Heart left ventricle (tissue), 13 donors: ENCODE data around the gene FBXO36.

Source experiments
- POLR2A ChIP-seq, 2 donors: fragments of 450-650 bp; IDR thresholded peaks; one replicate each; pipeline ENCODE4 v1.6.1; 2017; ENCODE audit warnings: antibody characterized with exemption in 2 of 2, mild to moderate bottlenecking in 2 of 2, moderate library complexity in 2 of 2
- TF ChIP-seq, protein P1 (sequence below), 12 donors: fragments of 200-600 bp; sonication (generic) in 4 of 12; IDR thresholded peaks; one replicate each; pipeline versions ENCODE4 v1.5.0 to v1.8.0; 2018 to 2022; ENCODE audit warnings: antibody characterized with exemption in 12 of 12, mild to moderate bottlenecking in 5 of 12
- donor health status: ischemic (EF 13 %, LVEDD 7.1; RV severe dilation, severe dysfunction).
- donor health status: DM: no; HTN: yes; CAD: no.
- donor health status: DM: no; HTN: no; CAD: no.
- donor health status: ischemic (EF 25% LVEDD 6.9; RV normal size, moderate dysfunction).
- donor health status: ischemic (EF 25% LVEDD 5.7; RV mildly dilated, moderate dysfunction).
- donor health status: ischemic (EF 35%, LVEDD 5.7; RV mildly dilated, moderate dysfunction).
- donor health status: nonischemic (EF 11% LVEDD 7.7; RV severe dilation, severe dysfunction).
- donor health status: DM: yes; HTN: yes; CAD: no.
- donor health status: PGD.
- donor health status: ischemic (EF 29% LVEDD 5.4; RV normal size, mild dysfunction).
- donor health status: nonischemic (EF 23%, LVEDD 6.1; RV moderate dilation, normal function).

DNA sequence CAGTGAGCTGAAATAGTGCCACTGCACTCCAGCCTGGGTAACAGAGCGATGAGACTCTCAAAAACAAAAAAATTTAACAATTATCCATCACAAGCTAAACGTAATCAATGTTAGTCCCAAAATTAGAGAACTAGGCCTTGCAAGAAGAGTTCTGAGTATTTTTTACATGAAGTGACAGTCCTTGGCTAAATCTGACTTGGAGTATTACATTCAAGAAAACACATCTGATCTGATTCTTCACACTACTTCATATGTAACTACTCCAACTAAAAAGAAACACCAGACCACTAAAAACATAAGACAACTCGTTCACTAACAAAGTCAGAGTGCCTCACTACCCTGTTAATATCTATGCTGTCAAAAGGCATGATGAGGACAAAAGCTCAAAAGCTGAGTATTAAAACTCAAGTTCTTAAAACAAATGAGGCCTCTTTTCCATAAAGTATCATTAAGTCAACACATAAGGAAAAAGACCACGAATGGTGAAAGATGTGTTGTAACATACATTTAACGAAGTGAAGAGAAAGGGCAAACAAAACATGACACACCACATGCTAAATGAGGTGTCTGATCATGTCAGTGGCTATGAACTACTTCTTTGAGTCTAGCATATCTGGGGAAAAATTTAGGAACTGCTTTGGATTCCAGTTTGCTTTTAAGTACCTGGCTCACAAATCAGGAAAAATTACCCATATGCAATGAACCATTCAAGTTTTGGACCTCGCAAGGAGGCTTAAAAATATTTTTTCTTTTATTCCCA lies 42.9 kb upstream of the FBXO36 start:
- TF ChIP-seq, protein P1, sequence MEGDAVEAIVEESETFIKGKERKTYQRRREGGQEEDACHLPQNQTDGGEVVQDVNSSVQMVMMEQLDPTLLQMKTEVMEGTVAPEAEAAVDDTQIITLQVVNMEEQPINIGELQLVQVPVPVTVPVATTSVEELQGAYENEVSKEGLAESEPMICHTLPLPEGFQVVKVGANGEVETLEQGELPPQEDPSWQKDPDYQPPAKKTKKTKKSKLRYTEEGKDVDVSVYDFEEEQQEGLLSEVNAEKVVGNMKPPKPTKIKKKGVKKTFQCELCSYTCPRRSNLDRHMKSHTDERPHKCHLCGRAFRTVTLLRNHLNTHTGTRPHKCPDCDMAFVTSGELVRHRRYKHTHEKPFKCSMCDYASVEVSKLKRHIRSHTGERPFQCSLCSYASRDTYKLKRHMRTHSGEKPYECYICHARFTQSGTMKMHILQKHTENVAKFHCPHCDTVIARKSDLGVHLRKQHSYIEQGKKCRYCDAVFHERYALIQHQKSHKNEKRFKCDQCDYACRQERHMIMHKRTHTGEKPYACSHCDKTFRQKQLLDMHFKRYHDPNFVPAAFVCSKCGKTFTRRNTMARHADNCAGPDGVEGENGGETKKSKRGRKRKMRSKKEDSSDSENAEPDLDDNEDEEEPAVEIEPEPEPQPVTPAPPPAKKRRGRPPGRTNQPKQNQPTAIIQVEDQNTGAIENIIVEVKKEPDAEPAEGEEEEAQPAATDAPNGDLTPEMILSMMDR (IDR thresholded peaks at IDR 0.05) = no peak
- no peak for TF ChIP-seq POLR2A (IDR thresholded peaks at IDR 0.05)
